ENCODE results near the gene TENM3.

- TF ChIP-seq TAF1 (IDR thresholded peaks at IDR 0.05; ENCODE audit: low read depth, low read length) (no peak), YY1 (IDR thresholded peaks at IDR 0.05; ENCODE audit: low read depth, low read length) (no peak)
Observed at GRCh38 chr4:182647646-182648300, 404.6 kb downstream of the TENM3 start.
